K562 (cell line): ENCODE data around the gene CHAF1A. TPM values are rescaled to one million over a fixed set of nuclear protein-coding genes. Genes with fewer than 3 reads are reported as not detected.

ENCODE experiments used
- ATAC-seq: fragments of 200-7000 bp; cut with Tn5 transposase; 3 replicates; pipeline ENCODE4 v1.9.1; 2020; ENCODE audit warnings: moderate library complexity
- BruUV-seq: library from RNA; stranded (reverse); fragments of 400-500 nt; replicated peaks from 2 replicates; lab custom pipeline; 2021; lab: Mats Ljungman, UMichigan
- CTCF ChIA-PET: fragments of 300-600 bp; formaldehyde crosslinking; extraction: SDS; loops from one replicate; lab custom pipeline; 2021; ENCODE audit warnings: low intra/inter-chr PET ratio; lab: Yijun Ruan, JAX
- POLR2A ChIA-PET: fragments of 300-600, 350-650 bp; sonication (Branson Sonifier 250); formaldehyde crosslinking; extraction: SDS; loops from one replicate; lab custom pipeline; 2021; ENCODE audit warnings: antibody characterized with exemption, inconsistent platforms; lab: Yijun Ruan, JAX
- DNase-seq, 4 experiments: peaks; one replicate each; pipeline versions ENCODE4 v3.0.0 to v3.0.0-alpha.2; 2011 to 2018; ENCODE audit warnings: low spot score in 3 of 4, mixed read lengths in 3 of 4; ENCODE audit errors: extremely low read depth in 1 of 4
- FAIRE-seq: peaks from 2 replicates; lab custom pipeline; 2011; peaks lifted over from hg19 to GRCh38; lab: Jason Lieb, UNC
- H2AFZ ChIP-seq: 2 replicates; pipeline ENCODE4 v1.6.0; 2011; ENCODE audit warnings: low read depth, low read length, control low read depth, inconsistent platforms
- H3K27ac ChIP-seq: fragments of 200-600 bp; 3 replicates; pipeline ENCODE4 v1.8.0; 2011; ENCODE audit warnings: low read depth, mild to moderate bottlenecking, control low read depth, inconsistent platforms, low read length, moderate library complexity, mixed read lengths; ENCODE audit errors: extremely low read depth
- H3K27me3 ChIP-seq, 2 experiments: fragments of 300-600 bp in 1 of 2; 2 replicates in 1 of 2; 3 replicates in 1 of 2; pipeline versions ENCODE4 v1.6.0 to v1.8.0; 2011; ENCODE audit warnings: inconsistent platforms in 2 of 2, low read length in 2 of 2, mild to moderate bottlenecking in 1 of 2, mixed read lengths in 1 of 2, moderate library complexity in 1 of 2; ENCODE audit not compliant: control insufficient read depth in 2 of 2, insufficient read depth in 2 of 2
- H3K36me3 ChIP-seq: fragments of 300-600 bp; 3 replicates; pipeline ENCODE4 v1.8.0; 2011; ENCODE audit warnings: mild to moderate bottlenecking, low read length, inconsistent platforms; ENCODE audit not compliant: control insufficient read depth, insufficient read depth
- H3K4me1 ChIP-seq, 2 experiments: fragments of 200-600 bp in 1 of 2; replicated peaks in 1 of 2; 2 replicates in 1 of 2; 3 replicates in 1 of 2; pipeline versions ENCODE4 v1.5.1 to v1.8.0; 2011; ENCODE audit warnings: inconsistent platforms in 2 of 2, low read length in 2 of 2, mild to moderate bottlenecking in 1 of 2, mixed read lengths in 1 of 2, moderate library complexity in 1 of 2; ENCODE audit not compliant: control insufficient read depth in 2 of 2, insufficient read depth in 2 of 2
- H3K4me2 ChIP-seq: 2 replicates; pipeline ENCODE4 v1.6.1; 2011; ENCODE audit warnings: low read length, control low read depth, inconsistent platforms, mixed read lengths; ENCODE audit not compliant: insufficient read depth
- H3K4me3 ChIP-seq: fragments of 200-600 bp; sonication (generic), shearing (Covaris generic); 2 replicates; pipeline ENCODE4 v1.5.1; 2016; ENCODE audit warnings: control low read depth, inconsistent platforms
- H3K79me2 ChIP-seq: fragments of 200-600 bp; 3 replicates; pipeline ENCODE4 v1.8.0; 2011; ENCODE audit warnings: low read length, inconsistent platforms; ENCODE audit not compliant: control insufficient read depth, insufficient read depth
- H3K9ac ChIP-seq, 2 experiments: 2 replicates each; pipeline versions ENCODE4 v1.6.0 to v1.6.1; 2011; ENCODE audit warnings: low read depth in 2 of 2, low read length in 2 of 2, control low read depth in 1 of 2, inconsistent platforms in 1 of 2, mild to moderate bottlenecking in 1 of 2, mixed read lengths in 1 of 2; ENCODE audit not compliant: insufficient read depth in 1 of 2
- H3K9me1 ChIP-seq: one replicate; pipeline ENCODE4 v1.6.0; 2011; ENCODE audit warnings: inconsistent platforms, mild to moderate bottlenecking, low read length, moderate library complexity; ENCODE audit not compliant: control insufficient read depth, insufficient read depth
- H3K9me3 ChIP-seq: replicated peaks from 2 replicates; pipeline ENCODE4 v1.5.1; 2011; ENCODE audit warnings: low read depth, low read length, inconsistent platforms; ENCODE audit not compliant: control insufficient read depth, insufficient read depth
- H4K20me1 ChIP-seq: replicated peaks from 2 replicates; pipeline ENCODE4 v1.6.1; 2011; ENCODE audit warnings: low read length, inconsistent platforms, mixed read lengths; ENCODE audit not compliant: control insufficient read depth, insufficient read depth
- CSDE1 ChIP-seq, 2 experiments: fragments of 450-650 bp; IDR thresholded peaks; 2 replicates each; pipeline ENCODE4 v1.6.1; 2016; ENCODE audit warnings: mild to moderate bottlenecking in 1 of 2
- PCBP2 ChIP-seq: fragments of 200-400 bp; formaldehyde crosslinking; IDR thresholded peaks from 2 replicates; pipeline ENCODE4 v1.6.1; 2018; ENCODE audit warnings: low read length, low read depth, mild to moderate bottlenecking, moderate library complexity; ENCODE audit not compliant: poor library complexity, severe bottlenecking
- PHB2 ChIP-seq: fragments of 450-650 bp; IDR thresholded peaks from 2 replicates; pipeline ENCODE4 v1.6.1; 2017; ENCODE audit warnings: low read depth
- PML ChIP-seq: IDR thresholded peaks from 2 replicates; pipeline ENCODE4 v1.6.1; 2012; ENCODE audit warnings: low read length, inconsistent platforms
- POU5F1 ChIP-seq: fragments of 150-350 bp; IDR thresholded peaks from 2 replicates; pipeline ENCODE4 v1.6.1; 2014; ENCODE audit warnings: borderline replicate concordance, low read length, low read depth, mild to moderate bottlenecking; ENCODE audit not compliant: partially characterized antibody
- SMARCE1 ChIP-seq: fragments of 450-650 bp; IDR thresholded peaks from 2 replicates; pipeline ENCODE4 v1.7.1; 2016; ENCODE audit warnings: mild to moderate bottlenecking
- WGBS: fragments of 100-300 bp; shearing (Covaris generic); methylation state at CpG from one replicate; pipeline ENCODE4 v1.1.6; 2016; ENCODE audit warnings: low coverage, mixed read lengths; ENCODE audit not compliant: insufficient coverage; ENCODE audit errors: missing lambda C conversion rate; 5-methylcytosine and 5-hydroxymethylcytosine counted together
- in situ Hi-C: fragments of 300-500 bp; cut with MboI; formaldehyde crosslinking; loops from 4 replicates; pipeline ENCODE4 v1.15.0; 2018; ENCODE audit warnings: inconsistent platforms, mixed read lengths
- intact Hi-C: fragments of 100-400 bp; cut with micrococcal nuclease; formaldehyde crosslinking; loops from 2 replicates; pipeline ENCODE4 v1.14.2; 2022
- polyA plus RNA-seq, 8 experiments: library from polyadenylated mRNA; depleted of rRNA in 4 of 8; stranded (reverse) in 5 of 8; unstranded in 3 of 8; fragments of >200 nt; fragmentation: Nextera tagmentation in 2 of 8; fragmentation: Illumina TruSeq in 1 of 8; extraction: Ambion mirVana in 2 of 8; extraction: Trizol in 1 of 8; gene quantifications; 2 replicates each; pipeline versions ENCODE4 v1.2.1 to v1.2.3, GENCODE V29; 2011 to 2014; ENCODE audit warnings: inconsistent platforms in 1 of 8, missing spikeins in 1 of 8
- total RNA-seq, 7 experiments: library from RNA; depleted of rRNA in 6 of 7; stranded (reverse); fragments of >200 nt in 6 of 7; fragmentation: Illumina TruSeq in 2 of 7; extraction: Trizol in 2 of 7; gene quantifications; 2 replicates each; pipeline versions ENCODE4 v1.2.1 to v1.2.3, GENCODE V29; 2011 to 2021; ENCODE audit warnings: low replicate concordance in 1 of 7
- TF ChIP-seq, protein P1 (sequence below): fragments of 250-450 bp; sonication (Bioruptor Pico); IDR thresholded peaks from 2 replicates; pipeline ENCODE4 v1.8.0; 2022; ENCODE audit warnings: moderate library complexity, mild to moderate bottlenecking, inconsistent platforms
- TF ChIP-seq, protein P2 (sequence below): sonication (generic); formaldehyde crosslinking; IDR thresholded peaks from 2 replicates; pipeline ENCODE4 v1.8.0; 2022; ENCODE audit warnings: mild to moderate bottlenecking, low read depth, missing genetic modification reagents
- TF ChIP-seq, protein P3 (sequence below), 2 experiments: fragments of 450-650 bp; conservative IDR thresholded peaks; 2 replicates each; pipeline ENCODE4 v1.6.1; 2017; ENCODE audit warnings: mild to moderate bottlenecking in 2 of 2, moderate library complexity in 2 of 2
- TF ChIP-seq, protein P4 (sequence below): fragments of 250-450 bp; sonication (Bioruptor Pico); IDR thresholded peaks from 2 replicates; pipeline ENCODE4 v1.8.0; 2021; ENCODE audit warnings: moderate library complexity, mild to moderate bottlenecking, inconsistent platforms
- TF ChIP-seq, protein P5 (sequence below): sonication (generic); formaldehyde crosslinking; IDR thresholded peaks from 2 replicates; pipeline ENCODE4 v1.9.0; 2022; ENCODE audit warnings: mild to moderate bottlenecking, missing genetic modification reagents
- TF ChIP-seq, protein P6 (sequence below): fragments of 450-650 bp; IDR thresholded peaks from 2 replicates; pipeline ENCODE4 v1.6.1; 2017; ENCODE audit warnings: mild to moderate bottlenecking, moderate library complexity

CHAF1A gene
- total and polyA plus RNA-seq, 9 of the 15 experiments (the other 6 are each of a cell fraction or from before 2014, with no cell fraction given) = 1.6 to 86.9 (median 45.2) TPM

DNA sequence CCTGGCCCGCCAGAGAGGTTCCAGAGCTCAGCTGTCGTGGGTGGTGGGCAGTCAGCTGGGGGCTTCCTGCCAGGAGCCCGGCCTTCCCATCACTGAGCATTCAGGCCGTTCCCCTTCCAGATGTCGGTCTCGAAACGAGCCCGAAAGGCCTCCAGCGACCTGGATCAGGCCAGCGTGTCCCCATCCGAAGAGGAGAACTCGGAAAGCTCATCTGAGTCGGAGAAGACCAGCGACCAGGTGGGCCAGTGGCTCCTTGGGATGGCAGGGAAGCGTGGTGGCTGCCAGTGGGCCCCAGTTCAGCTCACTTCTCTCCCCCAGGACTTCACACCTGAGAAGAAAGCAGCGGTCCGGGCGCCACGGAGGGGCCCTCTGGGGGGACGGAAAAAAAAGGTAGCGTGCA is 89.0 kb downstream of the CHAF1A start:
- WGBS = 97% methylated on average over 16 of the region's 21 CpGs

More for the DNA sequence above, 89.0 kb downstream of the CHAF1A start:
- no peak overlapping the region for H3K4me3 ChIP-seq
- H2AFZ ChIP-seq = no peak overlapping the region
- H3K36me3 ChIP-seq = peaks cover 59% of the 10 kb centered on the region
- intact Hi-C loops (no loop called here), in situ Hi-C loops (no loop called here)
- no TSS peak for BruUV-seq
- TF ChIP-seq SMARCE1 = no peak
- TF ChIP-seq, protein P1, sequence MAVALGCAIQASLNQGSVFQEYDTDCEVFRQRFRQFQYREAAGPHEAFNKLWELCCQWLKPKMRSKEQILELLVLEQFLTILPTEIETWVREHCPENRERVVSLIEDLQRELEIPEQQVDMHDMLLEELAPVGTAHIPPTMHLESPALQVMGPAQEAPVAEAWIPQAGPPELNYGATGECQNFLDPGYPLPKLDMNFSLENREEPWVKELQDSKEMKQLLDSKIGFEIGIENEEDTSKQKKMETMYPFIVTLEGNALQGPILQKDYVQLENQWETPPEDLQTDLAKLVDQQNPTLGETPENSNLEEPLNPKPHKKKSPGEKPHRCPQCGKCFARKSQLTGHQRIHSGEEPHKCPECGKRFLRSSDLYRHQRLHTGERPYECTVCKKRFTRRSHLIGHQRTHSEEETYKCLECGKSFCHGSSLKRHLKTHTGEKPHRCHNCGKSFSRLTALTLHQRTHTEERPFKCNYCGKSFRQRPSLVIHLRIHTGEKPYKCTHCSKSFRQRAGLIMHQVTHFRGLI (CRISPR knock-in tag) = no peak
- TF ChIP-seq PCBP2 = no peak
- TF ChIP-seq, protein P2, sequence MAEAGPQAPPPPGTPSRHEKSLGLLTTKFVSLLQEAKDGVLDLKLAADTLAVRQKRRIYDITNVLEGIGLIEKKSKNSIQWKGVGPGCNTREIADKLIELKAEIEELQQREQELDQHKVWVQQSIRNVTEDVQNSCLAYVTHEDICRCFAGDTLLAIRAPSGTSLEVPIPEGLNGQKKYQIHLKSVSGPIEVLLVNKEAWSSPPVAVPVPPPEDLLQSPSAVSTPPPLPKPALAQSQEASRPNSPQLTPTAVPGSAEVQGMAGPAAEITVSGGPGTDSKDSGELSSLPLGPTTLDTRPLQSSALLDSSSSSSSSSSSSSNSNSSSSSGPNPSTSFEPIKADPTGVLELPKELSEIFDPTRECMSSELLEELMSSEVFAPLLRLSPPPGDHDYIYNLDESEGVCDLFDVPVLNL (CRISPR knock-in tag) = no peak
- TF ChIP-seq PHB2 = no peak
- TF ChIP-seq, protein P3, sequence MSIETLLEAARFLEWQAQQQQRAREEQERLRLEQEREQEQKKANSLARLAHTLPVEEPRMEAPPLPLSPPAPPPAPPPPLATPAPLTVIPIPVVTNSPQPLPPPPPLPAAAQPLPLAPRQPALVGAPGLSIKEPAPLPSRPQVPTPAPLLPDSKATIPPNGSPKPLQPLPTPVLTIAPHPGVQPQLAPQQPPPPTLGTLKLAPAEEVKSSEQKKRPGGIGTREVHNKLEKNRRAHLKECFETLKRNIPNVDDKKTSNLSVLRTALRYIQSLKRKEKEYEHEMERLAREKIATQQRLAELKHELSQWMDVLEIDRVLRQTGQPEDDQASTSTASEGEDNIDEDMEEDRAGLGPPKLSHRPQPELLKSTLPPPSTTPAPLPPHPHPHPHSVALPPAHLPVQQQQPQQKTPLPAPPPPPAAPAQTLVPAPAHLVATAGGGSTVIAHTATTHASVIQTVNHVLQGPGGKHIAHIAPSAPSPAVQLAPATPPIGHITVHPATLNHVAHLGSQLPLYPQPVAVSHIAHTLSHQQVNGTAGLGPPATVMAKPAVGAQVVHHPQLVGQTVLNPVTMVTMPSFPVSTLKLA (conservative IDR thresholded peaks at IDR 0.05) = no peak
- TF ChIP-seq, protein P4, sequence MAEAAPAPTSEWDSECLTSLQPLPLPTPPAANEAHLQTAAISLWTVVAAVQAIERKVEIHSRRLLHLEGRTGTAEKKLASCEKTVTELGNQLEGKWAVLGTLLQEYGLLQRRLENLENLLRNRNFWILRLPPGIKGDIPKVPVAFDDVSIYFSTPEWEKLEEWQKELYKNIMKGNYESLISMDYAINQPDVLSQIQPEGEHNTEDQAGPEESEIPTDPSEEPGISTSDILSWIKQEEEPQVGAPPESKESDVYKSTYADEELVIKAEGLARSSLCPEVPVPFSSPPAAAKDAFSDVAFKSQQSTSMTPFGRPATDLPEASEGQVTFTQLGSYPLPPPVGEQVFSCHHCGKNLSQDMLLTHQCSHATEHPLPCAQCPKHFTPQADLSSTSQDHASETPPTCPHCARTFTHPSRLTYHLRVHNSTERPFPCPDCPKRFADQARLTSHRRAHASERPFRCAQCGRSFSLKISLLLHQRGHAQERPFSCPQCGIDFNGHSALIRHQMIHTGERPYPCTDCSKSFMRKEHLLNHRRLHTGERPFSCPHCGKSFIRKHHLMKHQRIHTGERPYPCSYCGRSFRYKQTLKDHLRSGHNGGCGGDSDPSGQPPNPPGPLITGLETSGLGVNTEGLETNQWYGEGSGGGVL = no peak
- TF ChIP-seq, protein P5, sequence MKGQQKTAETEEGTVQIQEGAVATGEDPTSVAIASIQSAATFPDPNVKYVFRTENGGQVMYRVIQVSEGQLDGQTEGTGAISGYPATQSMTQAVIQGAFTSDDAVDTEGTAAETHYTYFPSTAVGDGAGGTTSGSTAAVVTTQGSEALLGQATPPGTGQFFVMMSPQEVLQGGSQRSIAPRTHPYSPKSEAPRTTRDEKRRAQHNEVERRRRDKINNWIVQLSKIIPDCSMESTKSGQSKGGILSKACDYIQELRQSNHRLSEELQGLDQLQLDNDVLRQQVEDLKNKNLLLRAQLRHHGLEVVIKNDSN (CRISPR knock-in tag) = no peak
- TF ChIP-seq POU5F1 = no peak
- TF ChIP-seq, protein P6, sequence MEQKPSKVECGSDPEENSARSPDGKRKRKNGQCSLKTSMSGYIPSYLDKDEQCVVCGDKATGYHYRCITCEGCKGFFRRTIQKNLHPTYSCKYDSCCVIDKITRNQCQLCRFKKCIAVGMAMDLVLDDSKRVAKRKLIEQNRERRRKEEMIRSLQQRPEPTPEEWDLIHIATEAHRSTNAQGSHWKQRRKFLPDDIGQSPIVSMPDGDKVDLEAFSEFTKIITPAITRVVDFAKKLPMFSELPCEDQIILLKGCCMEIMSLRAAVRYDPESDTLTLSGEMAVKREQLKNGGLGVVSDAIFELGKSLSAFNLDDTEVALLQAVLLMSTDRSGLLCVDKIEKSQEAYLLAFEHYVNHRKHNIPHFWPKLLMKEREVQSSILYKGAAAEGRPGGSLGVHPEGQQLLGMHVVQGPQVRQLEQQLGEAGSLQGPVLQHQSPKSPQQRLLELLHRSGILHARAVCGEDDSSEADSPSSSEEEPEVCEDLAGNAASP = no peak
- TF ChIP-seq CSDE1 (IDR thresholded peaks at IDR 0.05) = no peak
- TF ChIP-seq PML = no peak
- no peaks in the 10 kb centered on the region for H3K27me3 ChIP-seq
- FAIRE-seq (no peak), DNase-seq (no peak), ATAC-seq (no peak)
- no peak overlapping the region for H3K27ac ChIP-seq
- CTCF ChIA-PET = no interaction called here
- H3K79me2 ChIP-seq = no peaks in the 10 kb centered on the region
- H3K4me2 ChIP-seq = no peak overlapping the region
- H3K9me1 ChIP-seq = no peaks in the 10 kb centered on the region
- POLR2A ChIA-PET = interaction anchor here (0.9 kb wide), 1 partner anchor 16 kb away, joined by 5 read pairs; no protein-coding TSS in a partner anchor
- peaks cover 3% of the 10 kb centered on the region; the same call in 1 of the 2 replicates for H3K9me3 ChIP-seq
- H3K9ac ChIP-seq = no peak overlapping the region; a peak in 1 of 4 replicates
- no peaks in the 10 kb centered on the region for H4K20me1 ChIP-seq
- H3K4me1 ChIP-seq = peaks cover 0 to 9% of the 10 kb centered on the region in 2 experiments; a peak in 1 of 5 replicates
